G401.6 (cell line): Measurements from ENCODE around the gene FASN.

Source experiments
- FAIRE-seq: peaks from 2 replicates; lab custom pipeline; 2012; peaks lifted over from hg19 to GRCh38; lab: Jason Lieb, UNC

FASN gene

DNA sequence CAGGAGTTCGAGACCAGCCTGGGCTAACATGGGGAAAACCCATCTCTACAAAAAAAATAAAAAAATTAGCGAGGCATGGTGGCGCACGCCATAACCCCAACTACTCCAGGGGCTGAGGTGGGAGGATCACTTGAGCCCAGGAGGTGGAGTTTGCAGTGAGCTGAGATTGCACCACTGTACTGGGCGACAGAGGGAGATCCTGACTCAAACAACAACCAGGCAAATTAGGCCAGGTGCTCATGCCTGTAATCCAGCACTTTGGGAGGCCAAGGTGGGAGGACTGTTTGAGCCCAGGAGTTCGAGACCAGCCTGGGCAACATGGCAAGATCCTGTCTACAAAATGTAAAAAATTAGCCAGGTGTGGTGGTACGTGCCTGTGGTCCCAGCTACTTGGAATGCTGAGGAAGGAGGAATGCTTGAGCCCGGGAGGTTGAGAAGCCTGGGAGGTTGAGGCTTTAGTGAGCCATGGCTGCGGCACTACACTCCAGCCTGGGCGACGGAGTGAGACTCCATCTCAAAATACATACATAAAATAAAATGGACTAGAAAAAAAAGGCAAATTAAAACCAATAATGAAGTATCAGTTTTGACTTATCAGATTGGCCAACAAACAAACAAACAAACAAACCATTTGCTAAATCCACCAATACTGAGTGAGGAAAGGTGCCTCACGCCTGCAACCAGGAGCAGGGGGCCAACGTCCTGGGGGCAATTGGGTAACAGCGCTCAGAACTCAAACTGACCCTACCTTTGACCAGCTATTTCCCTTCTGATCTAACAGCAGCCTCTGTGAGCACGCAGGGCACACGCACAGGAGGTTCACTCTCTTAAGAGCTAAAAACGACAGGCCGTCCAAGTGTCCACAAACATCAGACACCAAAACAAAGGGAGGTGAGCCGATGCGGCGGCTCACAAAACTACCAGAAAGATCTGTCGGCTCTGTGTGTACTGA, 19.4 kb upstream of the FASN start:
- no peak for FAIRE-seq

DNA sequence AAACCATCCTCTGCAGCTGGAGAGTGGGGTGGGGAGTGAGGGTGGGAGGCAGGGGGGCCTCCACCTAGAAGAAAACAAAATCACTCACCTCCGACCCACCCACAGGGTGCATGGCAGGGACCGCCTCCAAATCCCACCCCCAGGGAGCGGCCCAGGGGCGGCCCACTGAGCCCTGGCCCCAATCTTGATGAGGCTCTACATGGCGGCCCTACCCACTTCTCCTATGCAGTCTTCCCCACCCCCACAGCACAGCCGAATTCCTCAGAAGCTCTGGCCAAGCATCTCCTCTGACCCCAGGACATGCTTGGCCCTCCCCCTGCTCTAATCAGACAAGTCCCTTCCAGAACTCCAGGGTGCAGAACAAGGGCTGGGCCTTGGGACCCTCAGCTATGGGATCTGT, 18.2 kb upstream of the FASN start:
- no peak for FAIRE-seq

DNA sequence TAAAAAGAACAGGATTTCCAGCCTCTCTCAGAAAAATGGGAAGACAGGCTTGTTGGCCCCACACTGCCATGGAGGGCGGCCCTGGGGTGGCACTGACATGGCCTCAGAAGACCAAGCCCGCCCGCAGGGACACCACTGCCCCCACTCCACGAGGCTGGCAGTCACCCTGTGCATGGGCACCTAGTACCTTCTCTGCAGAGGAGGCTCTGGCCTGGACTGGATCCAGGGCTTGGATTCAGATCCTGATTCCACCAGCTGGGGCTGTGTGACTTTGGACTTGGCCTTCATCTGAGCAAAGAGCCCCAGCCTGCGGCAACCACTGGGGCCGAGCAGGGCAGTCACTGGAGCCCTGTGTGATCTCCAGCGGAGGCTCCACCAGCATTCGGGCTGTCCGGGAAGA, 16.8 kb upstream of the FASN start:
- FAIRE-seq = no peak

GRCh38 chr17:82114447-82114846, 16.4 kb upstream of the FASN start:
- FAIRE-seq = no peak

- FAIRE-seq = no peak
Observed at GRCh38 chr17:82113941-82114340, 15.9 kb upstream of the FASN start.

DNA sequence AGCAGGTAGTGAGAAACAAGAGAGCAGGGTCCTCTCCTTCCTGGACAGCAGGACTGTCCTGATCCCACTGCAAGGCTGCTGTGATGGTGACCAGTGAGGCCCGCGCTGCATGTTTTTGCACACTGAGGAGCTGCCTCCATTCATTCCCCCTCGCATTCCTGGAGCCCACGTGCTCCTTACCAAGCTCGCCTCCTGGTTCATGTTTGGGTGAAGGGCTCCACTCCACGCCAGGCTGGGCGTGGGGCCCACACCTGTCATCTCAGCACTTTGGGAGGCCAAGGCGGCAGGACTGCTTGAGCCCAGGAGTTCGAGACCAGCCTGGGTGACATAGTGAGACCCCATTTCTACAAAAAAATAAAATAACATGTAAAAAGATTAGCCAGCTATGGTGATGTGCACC, 15.4 kb upstream of the FASN start:
- no peak for FAIRE-seq

DNA sequence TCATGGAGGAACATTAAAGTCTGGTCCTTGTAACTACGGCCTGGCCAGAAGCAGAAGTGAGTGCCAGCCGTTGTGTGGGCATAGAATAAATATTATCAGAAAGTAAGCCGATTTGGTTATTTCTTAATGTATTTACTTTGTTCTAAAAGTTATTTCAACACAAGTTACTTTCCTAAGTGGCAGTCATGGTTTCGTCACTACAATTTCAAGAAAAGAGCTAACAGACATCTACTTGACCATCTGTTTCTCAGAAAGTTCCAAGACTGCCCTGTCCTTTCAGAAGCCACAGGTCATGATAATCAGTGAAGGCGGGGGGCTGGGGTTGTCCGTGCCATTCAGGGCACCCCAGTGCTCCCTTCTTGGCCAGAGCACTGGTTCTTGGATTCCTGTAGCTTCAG, 14.9 kb upstream of the FASN start:
- FAIRE-seq = no peak

DNA sequence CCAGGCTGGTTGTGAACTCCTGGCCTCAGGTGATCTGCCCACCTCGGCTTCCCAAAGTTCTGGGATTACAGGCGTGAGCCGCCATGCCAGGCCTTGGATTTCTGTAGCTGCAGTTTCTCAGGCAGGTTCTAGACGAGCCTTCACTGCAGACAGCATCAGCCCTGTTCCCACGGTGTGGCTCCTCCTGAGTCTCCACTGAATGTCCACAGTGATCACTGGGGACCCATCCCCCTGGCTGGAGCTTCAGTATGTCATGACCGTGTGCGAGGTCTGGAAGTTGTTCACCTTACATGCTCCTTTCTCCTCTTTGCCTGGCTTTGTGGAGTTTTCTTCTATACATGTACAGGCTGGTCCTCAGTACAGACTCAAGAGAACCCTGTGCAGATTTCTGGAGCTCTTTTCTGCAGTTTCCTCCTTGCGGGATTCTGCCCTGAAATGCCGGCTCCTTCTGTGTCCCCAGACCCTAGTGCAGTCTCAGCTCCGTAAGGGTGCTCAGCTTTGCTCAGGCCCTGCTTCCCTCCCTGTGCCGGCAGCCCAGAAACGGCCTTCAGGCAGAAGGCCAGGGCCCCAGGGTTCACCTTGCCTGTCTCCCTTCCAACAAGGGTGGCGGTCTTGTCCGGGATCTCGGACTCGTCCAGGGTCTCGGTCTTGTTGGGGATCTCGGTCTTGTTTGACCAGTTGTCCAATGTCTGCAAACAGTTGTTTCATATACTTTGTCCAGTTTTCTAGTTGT, 14.3 kb upstream of the FASN start:
- FAIRE-seq = no peak

DNA sequence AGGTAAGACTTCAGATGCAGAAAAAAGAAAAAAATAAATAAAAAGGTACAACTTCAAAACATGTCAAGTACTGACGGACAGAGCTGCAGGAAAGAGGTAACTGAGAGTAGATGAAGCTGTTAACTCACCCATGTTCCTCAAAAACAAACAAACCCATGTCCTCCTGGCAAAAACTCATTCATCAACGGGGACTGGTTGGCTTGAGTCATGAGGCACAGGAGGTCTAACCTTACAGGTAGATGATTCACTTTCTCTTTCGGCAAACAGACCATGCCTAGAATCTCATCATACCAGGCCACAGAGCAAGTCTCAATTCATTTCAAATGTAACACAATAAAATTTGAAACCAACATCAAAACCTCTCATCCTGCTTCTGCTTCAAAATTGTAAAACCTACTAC, 12.3 kb upstream of the FASN start:
- no peak for FAIRE-seq

DNA sequence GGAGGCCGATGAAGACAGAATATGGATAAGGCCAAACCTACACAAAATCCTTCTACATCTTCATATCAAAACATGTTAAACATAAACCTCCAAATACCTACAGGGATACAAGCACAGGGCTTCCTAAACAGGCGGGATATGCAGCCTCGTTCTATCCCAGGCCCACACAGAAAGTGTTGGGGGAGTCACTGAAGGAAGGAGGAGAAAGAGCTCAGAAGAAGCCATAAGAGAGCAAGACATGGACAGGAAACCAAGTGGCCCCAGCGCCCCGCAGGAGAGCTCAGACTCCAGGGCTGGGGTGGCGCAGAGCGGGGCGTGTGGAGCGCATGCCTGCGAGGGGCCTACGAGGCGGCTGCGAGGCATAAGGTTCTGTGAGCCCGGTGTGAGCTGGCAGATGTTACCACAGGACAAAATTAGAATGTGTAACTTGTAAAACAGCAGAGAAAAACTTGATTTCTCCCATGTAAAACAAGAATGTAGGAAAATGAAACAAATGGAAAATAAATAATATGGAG, 11.0 kb upstream of the FASN start:
- no peak for FAIRE-seq

DNA sequence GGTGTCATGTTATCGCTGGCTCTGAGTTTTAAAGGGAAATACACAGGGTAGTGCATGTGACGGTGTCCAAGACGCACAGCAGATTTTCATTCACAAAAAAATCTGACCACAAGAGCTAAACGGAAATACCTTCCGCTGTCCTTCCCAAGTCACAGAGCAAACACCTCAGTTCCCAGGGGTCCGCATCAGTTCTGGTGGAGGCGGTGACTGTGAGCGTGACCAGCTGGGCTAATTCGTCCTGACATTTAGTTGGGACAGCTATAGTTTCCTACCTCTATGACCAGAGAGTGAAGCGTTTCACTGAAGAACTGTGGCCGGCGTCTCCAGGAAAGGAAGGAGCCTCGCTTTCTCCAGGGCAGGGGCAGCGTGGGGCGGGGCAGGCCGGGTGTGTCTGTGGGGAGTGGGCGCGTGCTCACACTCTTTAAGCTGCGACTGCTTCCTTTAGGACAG, 10.5 kb upstream of the FASN start:
- FAIRE-seq = no peak

DNA sequence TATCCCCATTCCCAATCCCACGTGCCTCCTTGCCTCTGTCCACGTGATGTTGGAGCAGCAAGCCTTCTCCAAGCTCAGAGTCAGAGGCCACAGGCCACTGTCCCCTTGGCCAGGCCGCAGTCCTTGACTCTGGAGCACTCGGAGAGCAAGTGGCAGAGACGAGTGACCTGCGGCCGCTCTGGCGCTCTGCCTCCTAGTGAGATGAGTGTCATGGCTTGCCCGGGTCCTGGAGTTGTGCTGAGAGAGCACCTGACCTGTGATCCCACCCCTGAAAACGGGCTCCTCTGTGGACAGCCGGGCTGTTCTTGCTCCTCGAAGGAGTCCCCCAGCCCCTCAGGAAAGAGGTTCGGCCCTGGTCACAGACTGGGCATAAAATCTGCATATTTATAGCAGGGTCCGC, 10.0 kb upstream of the FASN start:
- FAIRE-seq = no peak

- FAIRE-seq = no peak
Observed at GRCh38 chr17:82107341-82107860, 9.4 kb upstream of the FASN start.

GRCh38 chr17:82106688-82107305, 8.8 kb upstream of the FASN start:
- FAIRE-seq = no peak

GRCh38 chr17:82105882-82106687, 8.0 kb upstream of the FASN start:
- FAIRE-seq = no peak

DNA sequence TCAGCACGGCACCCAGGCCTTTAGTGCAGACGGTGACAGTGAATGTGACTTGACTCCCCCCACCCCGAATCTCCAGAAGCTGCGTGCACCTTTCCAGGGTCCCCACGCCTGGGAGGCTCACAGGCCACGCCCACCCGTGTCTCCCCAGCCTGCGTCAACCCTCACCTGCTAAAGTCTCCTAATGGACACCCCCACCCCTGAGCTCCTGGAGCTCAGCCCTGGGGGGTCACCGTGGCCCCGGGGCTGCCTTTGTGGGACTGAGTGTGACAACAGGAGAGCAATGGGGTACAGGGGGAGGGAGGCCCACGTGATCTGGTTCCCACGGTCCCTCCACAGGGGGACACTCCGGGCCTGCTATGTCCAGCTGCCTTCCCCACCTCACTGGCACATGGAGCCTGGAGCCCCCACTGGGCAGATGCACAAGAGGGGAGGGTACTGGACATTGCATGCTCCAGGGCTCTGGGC, 7.4 kb upstream of the FASN start:
- FAIRE-seq = no peak

- no peak for FAIRE-seq
Observed at GRCh38 chr17:82104797-82105416, 6.9 kb upstream of the FASN start.

- FAIRE-seq = no peak
Observed at GRCh38 chr17:82103553-82104451, 5.8 kb upstream of the FASN start.

DNA sequence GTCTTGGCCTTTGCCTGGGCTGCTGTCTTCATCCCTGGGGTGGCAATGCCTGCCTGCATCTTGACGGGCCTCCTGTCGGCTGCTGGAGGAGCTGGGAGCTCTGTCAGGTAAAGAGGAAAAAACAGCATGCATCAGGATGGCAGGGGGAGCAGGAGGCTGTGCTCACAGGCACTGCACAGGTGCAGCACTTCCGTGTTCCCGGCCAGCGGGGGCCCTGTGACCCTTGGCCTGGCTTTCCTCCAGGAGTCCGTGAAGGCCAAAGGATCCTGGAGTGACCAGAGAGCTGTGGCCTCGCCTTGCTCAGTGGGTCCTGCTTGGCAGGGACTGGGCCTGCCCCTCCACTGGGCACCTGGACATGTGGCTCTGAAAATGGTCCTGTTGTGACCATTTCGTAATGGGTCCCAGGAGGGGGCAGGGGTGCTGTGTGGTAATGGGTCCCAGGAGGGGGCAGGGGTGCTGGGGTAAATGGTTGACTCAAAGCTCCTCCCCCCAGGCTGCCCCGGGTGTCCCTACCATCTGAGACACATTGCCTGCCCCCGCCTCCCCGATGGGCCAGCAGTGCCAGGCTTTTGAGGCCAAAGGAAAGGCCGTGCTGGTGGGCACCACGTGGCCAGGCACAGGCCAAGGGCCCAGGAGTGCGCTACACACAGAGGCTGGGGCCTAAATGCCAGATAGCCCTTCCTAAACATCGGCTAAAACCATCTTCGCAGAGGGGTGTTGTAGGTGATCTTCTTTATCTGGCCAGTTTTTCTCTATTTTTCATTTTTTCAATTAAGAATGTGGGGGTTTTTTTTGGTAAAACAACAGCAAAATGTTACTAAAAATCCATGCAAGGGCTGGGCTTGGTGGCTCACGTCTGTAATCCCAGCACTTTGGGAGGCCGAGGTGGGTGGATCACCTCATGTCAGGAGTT, 4.0 kb upstream of the FASN start:
- no peak for FAIRE-seq
